Right kidney (tissue), 1 donor: ENCODE measurements around the gene VAV3.
"Not testable (repeated sequence)": the region's sequence is repeated elsewhere in the genome, so short reads cannot be mapped to it uniquely, and the experiment has no call there.

Experiments used
- DNase-seq: peaks from one replicate; pipeline ENCODE4 v3.0.0-alpha.2; 2016

VAV3 gene

DNA sequence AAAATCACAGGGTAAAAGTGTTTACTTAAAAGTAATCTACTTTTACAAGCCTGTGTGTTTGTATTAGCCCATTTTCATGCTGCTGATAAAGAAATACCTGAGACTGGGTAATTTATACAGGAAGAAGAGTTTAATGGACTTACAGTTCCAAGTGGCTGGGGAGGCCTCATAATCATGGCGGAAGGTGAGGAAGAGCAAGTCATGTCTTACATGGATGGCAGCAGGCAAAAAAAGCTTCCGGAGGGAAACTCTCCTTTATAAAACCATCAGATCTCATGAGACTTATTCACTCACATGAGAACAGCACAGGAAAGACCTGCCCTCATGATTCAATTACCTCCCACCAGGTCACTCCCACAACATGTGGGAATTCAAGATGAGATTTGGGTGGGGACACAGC is 71.6 kb downstream of the VAV3 start:
- not testable (repeated sequence) for DNase-seq

DNA sequence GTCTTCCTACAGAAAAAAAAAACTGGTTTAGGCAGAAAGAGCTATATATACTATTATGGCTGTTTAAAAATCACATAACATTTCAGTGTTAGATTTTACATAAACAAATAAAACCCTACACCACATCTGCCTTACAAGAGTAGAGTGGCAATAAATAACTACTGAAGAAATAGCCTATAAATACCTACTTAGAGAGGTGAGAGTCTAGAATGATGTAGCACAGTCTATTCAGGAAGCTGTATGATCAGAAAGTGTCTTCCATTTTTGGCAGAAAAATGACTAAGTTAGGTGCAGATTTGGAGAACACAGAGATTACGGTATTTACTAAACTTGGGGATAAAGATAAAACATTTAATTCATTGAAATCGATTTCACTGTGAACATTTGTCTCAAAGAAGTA is 75.5 kb downstream of the VAV3 start:
- no peak for DNase-seq

DNA sequence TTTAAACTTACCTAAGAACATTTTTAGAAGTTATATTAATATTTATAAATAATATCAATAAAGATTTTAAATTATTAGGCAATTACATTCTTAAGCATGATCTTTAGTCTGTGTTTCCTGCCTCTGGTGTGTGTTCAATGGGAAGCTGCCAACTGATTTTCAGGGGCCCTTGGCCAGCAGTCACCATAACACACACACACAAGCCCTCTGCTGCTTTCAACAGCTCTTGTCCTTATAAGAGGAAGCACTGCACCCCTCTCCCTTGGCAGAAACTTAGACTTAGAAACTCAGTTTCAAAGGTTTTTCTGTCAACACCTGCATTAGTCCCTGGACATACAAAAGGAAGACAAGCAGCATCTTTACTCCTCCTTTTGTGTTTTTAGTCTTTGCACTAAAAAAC is 81.4 kb downstream of the VAV3 start:
- no peak for DNase-seq

DNA sequence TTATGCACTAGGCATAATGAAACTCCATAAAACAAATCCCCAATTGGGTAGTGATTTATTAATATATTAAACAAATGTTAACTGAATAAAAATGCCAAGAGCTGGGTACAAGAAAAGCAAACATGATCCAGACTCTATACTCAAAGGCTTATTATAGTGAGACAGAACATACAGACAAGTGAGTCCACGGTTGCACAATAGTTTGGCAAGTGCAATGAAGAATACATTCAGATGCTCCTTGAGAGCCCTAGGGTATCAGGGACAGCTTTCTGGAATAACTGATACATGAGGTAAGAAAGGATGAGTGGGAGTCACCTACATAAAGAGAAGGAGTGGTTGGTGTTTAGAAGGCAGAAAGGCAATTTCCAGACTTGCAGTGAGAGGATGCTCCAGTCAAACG is 85.1 kb downstream of the VAV3 start:
- no peak for DNase-seq

DNA sequence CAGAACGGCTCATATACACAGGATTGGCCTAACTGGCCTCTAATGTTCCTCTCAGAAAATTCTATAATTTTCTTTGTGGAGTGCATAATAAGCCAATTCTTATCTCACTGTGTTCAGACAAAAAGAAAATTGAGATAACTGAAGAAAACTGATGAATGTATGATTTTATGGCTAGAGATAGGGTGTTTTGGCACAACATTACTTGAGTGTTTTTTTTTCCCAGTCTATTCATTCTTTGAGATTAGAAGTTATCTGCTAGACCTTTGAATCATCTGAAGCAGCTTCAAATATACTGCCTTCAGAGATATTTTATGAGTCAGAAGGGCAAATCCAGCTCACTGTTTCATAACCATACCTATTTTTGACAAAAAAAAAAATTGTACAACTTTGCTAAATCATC is 85.6 kb downstream of the VAV3 start:
- no peak for DNase-seq

DNA sequence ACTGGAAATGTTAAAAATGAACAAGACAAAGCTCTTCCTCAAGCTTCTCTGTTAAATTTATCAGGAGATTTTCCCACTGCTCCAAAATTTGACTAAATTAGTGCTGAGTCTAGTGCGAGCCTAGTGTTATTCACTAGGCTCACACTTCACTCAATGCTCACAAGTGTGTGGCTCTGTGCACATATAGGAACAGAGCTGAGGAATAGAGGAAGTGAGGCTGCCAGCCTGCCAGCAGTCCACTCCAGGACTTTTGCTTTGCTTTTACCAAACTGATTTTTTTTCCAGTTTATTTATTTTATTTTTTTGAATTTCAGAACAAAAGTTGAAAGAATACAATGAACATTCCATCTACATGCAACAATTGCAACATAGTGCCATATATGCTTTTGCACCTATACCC is 87.2 kb downstream of the VAV3 start:
- DNase-seq: no peak

DNA sequence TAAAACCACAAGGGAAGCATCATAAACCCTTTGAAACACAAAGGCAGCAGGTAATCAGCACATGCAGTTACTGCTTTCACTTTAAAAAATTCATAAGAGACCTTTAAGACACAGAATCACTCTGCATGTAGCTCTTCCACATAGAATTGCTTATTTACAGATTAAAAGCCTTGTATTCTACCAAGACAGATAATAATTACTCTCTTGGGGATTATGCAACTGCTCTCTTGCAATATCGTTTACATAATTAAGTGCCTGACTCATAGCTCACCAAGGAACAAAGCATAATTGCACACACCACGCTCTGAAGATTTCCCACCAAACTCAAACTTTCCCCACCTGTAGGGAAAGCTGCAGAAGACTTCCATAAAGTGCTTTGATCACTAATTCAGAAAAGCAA is 87.9 kb downstream of the VAV3 start:
- no peak for DNase-seq

DNA sequence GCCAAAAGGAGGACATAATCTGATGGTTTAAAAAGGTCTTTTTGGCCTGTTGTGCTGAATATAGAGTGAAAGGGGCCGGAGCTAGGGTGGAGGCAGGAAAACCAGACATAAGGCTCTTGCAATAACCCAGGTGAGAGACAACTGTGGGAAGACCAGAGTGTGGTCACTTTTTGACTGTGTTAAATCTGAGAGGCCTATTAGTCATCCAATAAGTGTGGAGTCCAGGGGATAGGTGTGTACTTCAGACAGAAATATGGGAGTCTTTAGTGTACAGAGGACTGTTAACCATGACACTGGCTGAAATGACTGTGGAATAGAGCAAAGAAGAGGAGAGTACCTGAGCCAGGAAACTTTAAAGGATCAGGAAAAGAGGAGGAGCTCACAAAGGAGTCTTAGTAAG is 89.3 kb downstream of the VAV3 start:
- no peak for DNase-seq

DNA sequence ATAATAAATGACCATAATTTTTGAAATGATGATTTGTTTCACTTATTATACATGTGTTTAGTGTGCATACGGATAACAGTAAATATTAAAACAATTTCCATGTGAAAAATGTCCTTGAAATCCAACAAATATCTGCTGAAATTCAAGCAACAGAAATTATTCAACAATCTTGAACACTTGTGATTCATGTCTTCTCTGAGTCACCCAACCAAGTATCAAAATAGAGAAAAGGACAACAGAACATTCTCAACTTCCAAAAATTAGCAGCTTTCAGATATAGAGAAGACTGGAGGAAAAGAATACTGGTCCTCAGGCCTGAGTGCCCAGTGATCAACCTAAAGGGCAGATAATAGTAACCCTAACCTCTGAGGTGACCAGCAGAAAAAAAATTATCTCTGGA is 90.8 kb downstream of the VAV3 start:
- DNase-seq: no peak

DNA sequence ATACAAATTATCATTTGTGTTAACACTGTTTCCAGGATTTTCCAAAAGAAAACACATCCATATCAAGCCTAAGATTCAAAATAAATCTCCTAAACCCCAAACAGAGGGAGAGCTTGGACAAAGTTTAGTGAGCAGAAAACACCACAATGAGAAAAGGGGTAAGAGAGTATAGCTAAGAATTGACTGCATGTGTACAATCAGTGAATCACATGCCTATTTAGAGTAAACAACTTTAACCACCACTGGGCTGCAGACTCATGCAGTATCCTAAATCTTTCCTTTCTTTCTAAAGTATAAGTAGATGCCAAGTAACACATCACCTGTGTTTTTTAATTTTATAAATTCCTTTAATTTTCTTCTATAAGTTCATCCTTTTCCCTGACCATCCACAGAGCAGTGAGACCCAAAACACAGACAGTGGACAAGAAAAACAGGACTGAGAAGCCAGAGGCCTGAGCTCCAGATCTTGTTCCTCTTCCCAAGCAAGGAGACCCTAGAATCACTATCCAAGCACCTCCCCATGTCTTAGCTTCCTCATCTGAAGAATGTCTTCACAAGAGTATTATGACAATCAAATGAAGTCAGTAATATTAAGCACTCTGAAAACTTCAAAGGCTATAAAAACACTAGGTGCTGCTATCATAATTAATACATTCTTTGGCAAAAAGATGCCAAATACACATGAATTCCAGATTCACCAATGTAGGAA is 93.1 kb downstream of the VAV3 start:
- no peak for DNase-seq

DNA sequence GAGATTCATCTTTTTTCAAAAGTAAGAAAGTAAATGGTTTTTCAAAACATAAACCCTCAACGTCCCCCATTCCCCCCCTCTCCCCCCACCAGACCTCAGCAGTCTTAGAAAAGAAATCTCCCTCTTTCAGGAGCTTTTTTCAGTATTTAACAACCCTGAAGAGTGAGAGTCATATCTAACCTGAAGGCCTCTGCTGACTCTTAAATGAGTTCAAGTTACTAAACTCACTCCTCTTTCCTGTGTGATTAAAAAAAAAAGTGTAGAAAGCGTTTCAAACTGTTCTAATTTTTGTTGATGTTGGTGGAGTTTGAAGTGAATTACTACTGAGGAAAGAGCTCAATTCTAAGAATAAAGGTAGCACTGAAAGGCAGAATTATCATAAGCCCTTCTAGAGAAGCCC is 93.7 kb downstream of the VAV3 start:
- DNase-seq: no peak

DNA sequence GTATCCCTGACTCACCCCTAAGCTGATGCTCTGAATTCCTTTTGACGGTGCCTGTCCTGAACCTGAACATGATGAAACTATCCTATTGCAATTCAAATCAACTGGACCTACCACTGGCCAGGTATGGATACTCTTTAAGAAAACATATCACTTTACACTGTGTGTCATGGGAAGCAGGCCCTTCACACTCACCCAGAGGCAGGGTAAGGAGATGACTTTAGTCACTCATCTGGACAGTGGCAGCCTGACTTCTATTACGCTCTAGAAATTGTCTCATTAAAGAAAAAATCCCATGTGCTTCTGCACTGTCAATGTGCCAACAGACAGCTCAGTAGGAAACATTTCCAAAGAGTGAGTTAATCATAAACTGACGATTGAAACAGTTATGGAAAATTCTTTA is 94.3 kb downstream of the VAV3 start:
- no peak for DNase-seq

DNA sequence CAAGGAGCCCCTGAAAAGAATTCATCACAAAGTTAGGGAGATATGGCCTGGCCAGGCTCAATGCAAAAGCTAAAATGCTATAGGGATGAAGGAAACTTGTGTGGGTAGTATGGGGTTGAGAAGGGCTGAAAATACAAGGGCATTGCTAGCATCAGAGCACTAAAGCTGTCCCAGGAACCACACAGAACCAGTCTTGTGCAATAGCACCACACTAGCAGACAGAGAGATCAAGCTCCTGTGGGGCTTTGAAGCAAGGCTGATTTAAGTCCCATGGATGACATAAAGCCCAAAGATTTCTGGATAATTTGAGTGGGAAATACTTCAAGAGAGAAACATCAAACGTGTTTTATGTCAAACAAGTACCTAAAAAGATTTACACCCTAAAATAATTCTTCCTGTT is 97.1 kb downstream of the VAV3 start:
- no peak for DNase-seq

DNA sequence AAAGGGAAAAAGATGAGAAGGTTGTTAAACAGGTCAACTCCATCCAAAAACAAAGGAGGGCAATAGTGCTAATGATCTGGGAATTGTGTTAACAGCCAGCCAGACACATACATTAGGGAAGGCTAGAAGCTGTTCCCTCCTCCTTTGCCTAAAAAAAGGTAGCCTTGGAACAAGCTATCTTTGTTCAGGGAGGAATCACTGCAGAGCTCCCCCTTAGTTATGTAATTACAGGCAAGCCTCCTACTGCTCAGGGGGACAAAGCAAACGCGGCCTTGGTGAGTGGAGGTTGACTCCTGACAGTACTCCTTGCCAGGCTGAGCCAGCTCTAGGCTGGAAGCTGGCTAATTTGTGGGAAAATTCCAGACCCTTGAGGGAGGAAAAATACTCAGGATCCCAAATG is 97.6 kb downstream of the VAV3 start:
- no peak for DNase-seq

DNA sequence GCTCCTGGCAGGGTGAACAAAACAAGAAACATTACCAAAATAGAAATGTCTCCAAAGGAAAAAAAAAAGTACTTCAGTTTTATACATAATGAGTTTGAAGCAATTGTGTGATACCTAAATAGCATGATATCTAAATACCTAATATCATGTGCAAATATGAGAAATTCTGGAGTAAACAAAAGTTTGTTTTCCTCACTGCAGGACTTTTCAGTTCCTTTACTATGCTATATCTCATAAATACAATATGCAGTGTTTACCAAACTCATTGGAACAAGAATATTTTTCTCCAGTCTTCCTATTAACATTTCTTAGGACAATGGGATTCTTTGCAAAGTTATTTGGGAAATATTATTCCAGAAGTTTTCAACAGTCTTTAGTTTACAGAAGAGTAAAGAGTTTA is 98.1 kb downstream of the VAV3 start:
- DNase-seq: no peak

DNA sequence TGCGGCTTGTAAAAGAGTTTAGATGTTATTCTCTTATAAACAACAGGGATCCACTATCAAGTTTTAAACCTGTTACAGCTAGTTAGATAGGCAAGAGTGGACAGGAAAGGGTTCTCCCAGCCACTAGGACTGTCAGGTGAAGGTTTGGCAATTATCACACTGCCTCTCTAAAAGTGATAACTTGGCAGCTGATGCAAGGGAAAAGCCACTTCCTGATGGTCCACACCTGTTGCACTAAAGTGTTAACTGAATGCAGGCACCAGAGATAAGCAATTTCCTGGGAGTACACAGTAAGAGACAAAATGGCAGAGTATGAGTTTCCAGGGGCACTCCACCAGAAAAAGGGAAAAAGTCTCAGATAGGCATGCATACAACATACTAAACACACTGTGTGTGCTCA is 99.4 kb downstream of the VAV3 start:
- DNase-seq: no peak

DNA sequence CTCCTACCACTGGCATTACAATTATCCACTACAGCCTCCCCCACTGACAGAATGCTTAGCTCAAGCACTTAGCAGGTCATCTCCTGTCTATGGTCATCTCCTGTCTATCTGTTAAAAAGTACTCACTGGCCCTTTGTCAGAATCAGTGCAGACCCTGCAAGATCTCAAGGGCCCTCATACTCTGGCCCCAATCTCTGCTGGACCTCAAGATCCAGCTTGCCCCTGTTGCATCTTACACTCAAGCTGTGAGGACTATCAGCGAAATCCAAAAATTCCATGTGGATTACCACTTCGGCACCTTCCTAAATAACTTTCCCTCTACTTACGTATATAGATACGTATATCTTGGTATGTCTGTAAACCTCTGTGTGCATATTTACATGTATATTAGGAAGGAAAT is 101.6 kb downstream of the VAV3 start:
- no peak for DNase-seq

DNA sequence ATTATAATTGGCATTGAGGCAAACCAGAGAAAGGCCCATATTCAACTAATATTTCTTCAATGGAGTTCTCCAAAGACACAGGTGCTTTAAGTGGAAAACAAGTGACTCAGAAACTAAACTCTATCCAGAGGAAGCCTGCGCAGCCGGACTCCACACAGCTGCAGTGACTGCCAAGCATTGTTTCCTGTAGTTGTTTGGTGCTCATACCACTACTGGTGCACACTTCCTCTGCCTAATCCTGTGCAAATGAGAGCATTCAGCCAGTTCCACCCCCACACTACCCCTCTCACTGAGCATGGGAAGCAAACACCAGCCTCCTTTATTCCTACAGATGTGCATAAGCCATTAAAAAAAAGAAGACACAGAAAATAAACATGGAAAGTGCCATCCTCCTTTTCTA is 102.9 kb downstream of the VAV3 start:
- DNase-seq: no peak

DNA sequence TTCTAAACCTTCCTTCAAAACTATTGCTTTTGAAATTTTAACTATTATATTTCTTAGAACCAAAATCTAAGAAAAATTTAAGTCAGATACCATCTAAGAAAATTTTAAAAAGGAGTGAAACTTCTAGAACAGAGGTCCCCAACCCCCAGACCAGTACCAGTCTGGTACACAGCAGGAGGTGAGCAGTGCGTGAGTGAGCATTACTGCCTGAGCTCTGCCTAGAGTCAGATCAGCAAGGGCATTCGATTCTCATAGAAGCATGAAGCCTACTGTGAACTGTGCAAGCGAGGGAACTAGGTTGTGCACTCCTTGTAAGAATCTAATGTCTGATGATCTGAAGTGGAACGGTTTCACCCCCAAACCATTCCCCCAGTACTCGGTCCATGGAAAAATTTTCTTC is 106.7 kb downstream of the VAV3 start:
- DNase-seq: no peak

DNA sequence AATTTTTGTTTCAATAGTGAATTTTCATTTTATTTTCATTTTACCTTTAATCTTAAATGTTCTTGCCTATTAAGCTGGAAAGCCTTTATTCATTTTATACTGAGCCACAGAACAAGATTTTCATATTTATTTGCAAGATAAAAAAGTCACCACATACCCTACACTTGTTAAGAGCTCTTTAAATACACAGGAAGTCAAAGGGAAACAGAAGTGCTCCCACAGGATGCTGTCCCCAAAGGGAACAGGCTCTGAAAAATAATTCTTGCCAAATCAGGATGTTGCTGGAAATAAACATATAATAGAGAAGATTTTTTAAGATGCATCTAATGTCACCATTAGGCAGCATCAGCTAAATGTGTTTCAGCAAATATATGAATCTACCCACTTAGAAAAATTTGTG is 113.6 kb downstream of the VAV3 start:
- no peak for DNase-seq

DNA sequence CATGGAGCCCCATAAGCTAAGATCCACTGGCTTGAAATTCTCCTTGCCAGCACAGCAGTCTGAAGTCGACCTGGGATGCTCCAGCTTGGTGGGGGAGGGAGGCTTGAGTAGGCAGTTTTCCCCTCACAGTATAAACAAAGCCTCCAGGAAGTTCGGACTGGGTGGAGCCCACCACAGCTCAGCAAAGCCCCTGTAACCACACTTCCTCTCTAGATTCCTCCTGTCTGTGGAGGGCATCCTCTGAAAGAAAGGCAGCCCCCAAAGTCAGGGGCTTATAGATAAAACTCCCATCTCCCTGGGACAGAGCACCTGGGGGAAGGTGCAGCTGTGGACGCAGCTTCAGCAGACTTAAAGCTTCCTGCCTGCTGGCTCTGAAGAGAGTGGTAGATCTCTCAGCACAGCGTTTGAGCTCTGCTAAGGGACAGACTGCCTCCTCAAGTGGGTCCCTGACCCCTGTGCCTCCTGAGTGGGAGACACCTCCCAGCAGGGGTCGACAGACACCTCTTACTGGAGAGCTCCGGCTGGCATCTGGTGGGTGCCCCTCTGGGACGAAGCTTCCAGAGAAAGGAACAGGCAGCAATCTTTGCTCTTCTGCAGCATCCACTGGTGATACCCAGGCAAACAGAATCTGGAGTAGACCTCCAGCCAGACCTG is 120.3 kb downstream of the VAV3 start:
- not testable (repeated sequence) for DNase-seq

DNA sequence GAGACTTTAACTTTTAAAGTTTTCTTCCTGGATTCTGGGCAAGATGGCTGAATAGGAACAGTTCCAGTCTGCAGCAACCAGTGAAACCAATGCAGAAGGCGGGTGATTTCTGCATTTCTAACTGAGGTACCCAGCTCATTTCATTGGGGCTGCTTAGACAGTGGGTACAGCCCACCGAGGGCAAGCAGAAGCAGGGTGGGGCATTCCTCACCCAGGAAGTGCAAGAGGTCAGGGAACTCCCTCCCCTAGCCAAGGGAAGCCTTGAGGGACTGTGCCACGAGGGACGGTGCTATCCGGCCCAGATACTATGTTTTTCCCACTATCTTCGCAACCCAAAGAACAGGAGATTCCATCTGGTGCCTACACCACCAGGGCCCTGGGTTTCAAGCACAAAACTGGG is 121.0 kb downstream of the VAV3 start:
- DNase-seq: no peak

DNA sequence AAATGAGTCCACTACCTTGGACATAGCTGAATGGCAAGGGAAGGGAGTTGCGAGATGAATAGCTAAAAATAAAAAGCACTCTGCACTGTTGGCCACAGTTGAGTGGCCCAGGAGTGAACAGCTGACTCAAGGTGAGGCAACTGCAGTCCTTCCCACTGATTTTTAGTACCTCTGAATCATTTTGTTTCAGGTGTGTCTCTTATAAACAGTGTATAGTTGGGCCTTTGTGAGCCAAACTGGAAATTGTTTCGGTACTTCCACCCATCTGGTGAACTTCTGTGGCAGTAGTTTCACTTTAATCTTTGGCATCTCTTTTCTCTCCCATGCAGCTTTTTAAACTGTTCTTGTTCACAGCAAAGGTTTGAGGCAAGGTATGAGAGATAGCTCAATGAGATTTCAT is 122.7 kb downstream of the VAV3 start:
- no peak for DNase-seq

DNA sequence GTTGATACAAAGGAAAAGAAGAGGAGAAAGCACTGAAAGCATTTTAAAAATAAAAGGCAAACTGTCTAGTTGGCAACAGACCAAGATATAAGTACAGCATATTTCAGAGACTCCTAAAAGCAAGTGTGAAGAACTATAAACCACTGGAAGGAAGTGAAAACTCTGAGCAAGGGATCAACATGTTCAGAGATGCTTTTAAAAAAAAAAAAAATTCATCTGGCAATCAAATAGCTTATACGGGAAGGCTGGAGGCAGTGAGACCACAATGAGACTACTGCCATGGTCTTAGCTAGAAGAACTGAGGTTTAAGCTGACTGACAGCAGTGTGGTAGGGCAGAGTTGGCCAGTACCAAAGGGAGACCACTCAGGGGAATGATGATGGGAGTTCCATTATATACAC is 124.3 kb downstream of the VAV3 start:
- DNase-seq: no peak

DNA sequence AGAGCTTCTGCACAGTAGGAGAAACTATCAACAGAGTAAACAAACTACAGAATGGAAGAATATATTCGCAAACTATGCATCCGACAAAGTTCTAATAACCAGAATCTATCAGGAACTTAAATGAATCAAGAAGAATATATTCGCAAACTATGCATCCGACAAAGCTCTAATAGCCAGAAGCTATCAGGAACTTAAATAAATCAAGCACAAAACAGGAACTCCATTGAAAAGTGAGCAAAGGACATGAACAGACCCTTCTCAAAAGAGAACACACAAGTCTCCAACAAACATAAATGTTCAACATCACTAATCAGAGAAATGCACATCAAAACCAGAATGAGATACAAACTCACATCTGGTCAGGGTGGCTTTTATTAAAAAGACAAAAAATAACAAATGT is 126.9 kb downstream of the VAV3 start:
- DNase-seq: no peak
